KBM-7 (cell line): Measurements from ENCODE around the gene PPM1F.

Experiments used
- DNase-seq: peaks from one replicate; pipeline ENCODE4 v3.0.0-alpha.2; 2015
- in situ Hi-C: fragments of 300-500 bp; cut with MboI; formaldehyde crosslinking; loops from 2 replicates; pipeline ENCODE4 v1.14.3; 2020; ENCODE audit warnings: low sequenced_read_pairs, low pct_unique_long_range_greater_than_20kb, mixed read lengths

The PPM1F gene

GRCh38 chr22:21952586-21953571, at the start of gene PPM1F:
TSS of gene PPM1F (minus strand) at chr22:21952848. CDS start at chr22:21946048, 6,800 bp downstream.
- DNase-seq = peak; percentile 78
- in situ Hi-C loops = no loop called here

GRCh38 chr22:22001664-22002525, 49.2 kb upstream of the PPM1F start:
- in situ Hi-C loops = no loop called here
- no peak for DNase-seq

- DNase-seq = no peak
- in situ Hi-C loops = no loop called here
Measured at GRCh38 chr22:21998595-21999247, 46.1 kb upstream of the PPM1F start.

- in situ Hi-C loops = no loop called here
- DNase-seq = no peak
Measured at GRCh38 chr22:21996175-21996720, 43.6 kb upstream of the PPM1F start.

- in situ Hi-C loops = no loop called here
- no peak for DNase-seq
Measured at GRCh38 chr22:21995660-21996059, 43.0 kb upstream of the PPM1F start.

GRCh38 chr22:21994881-21995444, 42.3 kb upstream of the PPM1F start:
- DNase-seq = no peak
- in situ Hi-C loops = no loop called here

- DNase-seq = no peak
- in situ Hi-C loops = no loop called here
Measured at GRCh38 chr22:21992593-21993237, 40.1 kb upstream of the PPM1F start.

GRCh38 chr22:21991774-21992173, 39.1 kb upstream of the PPM1F start:
- DNase-seq = no peak
- in situ Hi-C loops = no loop called here

GRCh38 chr22:21991304-21991596, 38.6 kb upstream of the PPM1F start:
- in situ Hi-C loops = no loop called here
- no peak for DNase-seq

GRCh38 chr22:21990445-21991303, 38.0 kb upstream of the PPM1F start:
- in situ Hi-C loops = no loop called here
- no peak for DNase-seq

- in situ Hi-C loops = no loop called here
- no peak for DNase-seq
Measured at GRCh38 chr22:21989049-21989448, 36.4 kb upstream of the PPM1F start.

GRCh38 chr22:21985214-21985613, 32.6 kb upstream of the PPM1F start:
- DNase-seq = no peak
- in situ Hi-C loops = no loop called here

GRCh38 chr22:21984793-21985192, 32.1 kb upstream of the PPM1F start:
- DNase-seq = no peak
- in situ Hi-C loops = no loop called here

GRCh38 chr22:21982338-21982965, 29.8 kb upstream of the PPM1F start, which contains the start of gene TOP3B:
TSS of gene TOP3B (minus strand) at chr22:21982787. CDS start at chr22:21975709, 7,078 bp downstream.
- in situ Hi-C loops = no loop called here
- peak; percentile 79 for DNase-seq

GRCh38 chr22:21981874-21982273, 29.2 kb upstream of the PPM1F start:
- no peak for DNase-seq
- in situ Hi-C loops = no loop called here

GRCh38 chr22:21980547-21980946, 27.9 kb upstream of the PPM1F start:
- DNase-seq = no peak
- in situ Hi-C loops = no loop called here
